ENCODE data around the gene SH3PXD2A.
A peak's percentile ranks its signal among the peaks of the same experiment; 100 is the strongest.

Gene SH3PXD2A

GRCh38 chr10:103877861-103878260 is 22.5 kb upstream of the SH3PXD2A start:
- DNase-seq: no peak

DNA sequence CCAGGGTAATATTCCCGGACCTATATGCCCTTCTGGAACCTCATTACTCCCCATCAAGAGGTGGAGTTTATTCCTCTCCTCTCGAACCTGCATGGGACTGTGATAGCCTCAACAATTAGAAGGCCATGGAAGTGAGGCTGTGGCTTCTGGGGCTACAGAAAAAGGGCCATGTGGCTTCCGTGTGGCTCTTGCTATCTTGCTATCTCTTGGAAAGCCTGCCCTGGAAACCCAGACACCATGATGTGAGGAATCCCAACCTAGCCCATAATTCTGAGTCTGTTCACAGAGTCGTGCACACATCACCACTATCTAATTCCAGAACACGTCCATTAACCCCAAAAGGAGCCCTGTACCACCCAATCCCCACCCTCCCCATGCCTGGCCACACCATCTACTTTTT is 20.8 kb upstream of the SH3PXD2A start:
- no peak for DNase-seq

DNA sequence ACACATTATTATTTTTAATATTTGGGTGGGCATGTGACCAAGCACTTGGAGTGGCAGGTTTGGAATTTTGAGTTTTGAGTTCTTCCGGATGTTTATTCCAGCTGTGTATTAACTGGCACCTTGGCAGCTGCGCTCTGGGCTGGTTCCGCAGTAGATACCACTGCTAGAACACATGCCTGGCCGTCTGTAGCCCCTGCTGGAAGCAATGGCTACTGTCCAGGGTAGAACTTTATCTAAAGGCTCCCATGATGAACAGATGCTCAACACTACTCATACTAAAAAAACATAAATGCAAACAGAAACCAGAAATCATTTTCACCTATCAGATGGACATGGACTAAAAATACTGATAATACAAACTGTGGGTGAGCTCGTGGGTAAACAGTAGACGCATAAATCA is 19.4 kb upstream of the SH3PXD2A start:
- no peak for DNase-seq

DNA sequence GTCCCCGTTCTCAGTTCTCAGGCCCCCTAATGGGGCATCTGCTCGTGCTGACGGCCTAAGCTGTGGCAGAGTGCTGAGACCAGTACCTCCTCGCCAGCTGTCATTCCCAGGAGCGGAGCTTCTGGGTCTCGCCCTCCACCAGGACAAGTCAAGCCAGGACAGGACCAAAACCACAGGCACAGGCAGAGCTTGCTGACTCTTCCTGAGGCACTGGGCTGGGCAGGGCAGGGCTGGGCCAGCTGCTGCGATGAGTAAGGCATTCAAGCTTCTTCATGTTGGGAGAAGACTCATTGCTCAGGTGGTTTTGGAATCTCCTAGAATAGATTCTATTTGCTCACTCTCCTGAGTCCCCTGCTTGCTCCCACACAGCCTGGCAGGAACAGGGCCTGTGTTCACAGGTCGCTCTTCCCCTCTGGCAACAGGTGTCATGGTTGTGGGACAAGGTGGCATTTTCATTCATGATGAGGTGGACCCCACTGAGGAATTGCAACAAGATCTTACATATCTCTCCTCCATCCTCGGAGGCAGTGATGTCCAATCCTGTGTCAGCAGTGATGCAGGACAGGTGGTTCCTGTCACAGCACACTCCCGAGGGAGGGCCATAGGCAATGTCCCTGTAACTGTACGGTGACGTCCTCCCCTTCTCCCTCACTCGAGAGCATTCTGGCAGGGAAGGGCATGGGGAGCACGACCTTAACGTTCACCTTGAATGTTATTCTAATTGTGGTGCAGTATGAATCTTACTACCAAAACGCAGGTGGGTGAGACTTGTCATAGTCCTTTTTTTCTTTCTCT is 17.0 kb upstream of the SH3PXD2A start:
- DNase-seq: no peak

DNA sequence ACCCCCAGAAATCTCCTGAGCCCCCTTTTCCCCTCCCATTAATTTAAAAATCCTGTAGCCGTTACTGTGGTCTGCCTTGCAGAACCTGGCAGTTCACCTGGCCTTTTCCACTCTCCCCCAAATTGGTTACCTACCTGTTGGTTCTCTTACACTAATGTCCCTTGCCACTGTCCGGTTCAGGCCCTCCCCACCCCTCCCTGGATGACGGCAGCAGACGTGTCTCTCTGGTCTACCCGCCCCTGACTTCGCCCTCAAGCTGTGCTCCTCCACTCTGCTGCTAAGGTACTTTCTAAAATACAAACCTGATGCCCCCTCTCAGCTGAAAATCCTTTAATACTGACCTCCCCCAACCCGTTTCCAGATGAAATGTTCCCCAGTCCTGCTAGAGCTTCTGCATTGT is 15.6 kb upstream of the SH3PXD2A start:
- no peak for DNase-seq

DNA sequence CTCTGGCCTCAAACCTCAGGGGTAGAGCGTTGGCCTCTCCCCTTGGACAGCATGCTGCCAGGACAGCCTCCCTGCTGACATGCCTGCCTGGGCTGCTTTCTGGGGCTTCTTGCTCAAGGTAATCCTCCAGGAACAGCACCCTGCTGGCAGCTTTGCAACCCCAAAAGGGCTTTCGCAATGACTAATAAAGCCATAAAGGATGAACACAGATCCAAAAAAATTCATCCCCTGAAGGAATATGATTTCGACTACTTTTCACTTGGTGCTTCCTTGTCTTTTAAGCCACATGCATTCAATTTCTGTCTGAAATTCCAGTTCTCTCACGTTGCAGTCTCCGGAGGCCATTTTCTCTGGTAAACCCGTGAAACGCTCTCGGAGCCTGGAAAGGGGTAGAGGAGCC is 15.1 kb upstream of the SH3PXD2A start:
- no peak for DNase-seq

- no peak for DNase-seq
Observed at GRCh38 chr10:103869336-103869735, 14.0 kb upstream of the SH3PXD2A start.

GRCh38 chr10:103868200-103868599 is 12.8 kb upstream of the SH3PXD2A start:
- no peak for DNase-seq

DNA sequence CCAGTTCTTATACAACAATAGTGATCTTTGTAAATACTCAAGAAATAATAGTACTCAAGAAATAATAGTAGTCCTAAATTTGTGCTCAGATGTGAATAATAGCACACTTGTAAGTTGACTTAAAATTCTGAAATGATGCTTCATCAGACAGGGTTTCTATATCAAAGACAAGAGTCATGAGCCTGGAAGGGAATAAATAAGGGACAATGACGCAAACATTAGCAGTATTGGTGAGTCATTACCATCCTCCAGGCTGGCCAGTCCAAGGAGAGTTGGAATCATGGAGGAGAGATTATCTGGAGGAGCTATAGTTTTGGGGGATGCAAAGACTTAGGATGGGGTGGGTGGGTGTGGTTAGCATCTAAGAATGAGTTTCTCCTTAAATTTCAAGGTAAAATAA is 6.1 kb upstream of the SH3PXD2A start:
- no peak for DNase-seq

DNA sequence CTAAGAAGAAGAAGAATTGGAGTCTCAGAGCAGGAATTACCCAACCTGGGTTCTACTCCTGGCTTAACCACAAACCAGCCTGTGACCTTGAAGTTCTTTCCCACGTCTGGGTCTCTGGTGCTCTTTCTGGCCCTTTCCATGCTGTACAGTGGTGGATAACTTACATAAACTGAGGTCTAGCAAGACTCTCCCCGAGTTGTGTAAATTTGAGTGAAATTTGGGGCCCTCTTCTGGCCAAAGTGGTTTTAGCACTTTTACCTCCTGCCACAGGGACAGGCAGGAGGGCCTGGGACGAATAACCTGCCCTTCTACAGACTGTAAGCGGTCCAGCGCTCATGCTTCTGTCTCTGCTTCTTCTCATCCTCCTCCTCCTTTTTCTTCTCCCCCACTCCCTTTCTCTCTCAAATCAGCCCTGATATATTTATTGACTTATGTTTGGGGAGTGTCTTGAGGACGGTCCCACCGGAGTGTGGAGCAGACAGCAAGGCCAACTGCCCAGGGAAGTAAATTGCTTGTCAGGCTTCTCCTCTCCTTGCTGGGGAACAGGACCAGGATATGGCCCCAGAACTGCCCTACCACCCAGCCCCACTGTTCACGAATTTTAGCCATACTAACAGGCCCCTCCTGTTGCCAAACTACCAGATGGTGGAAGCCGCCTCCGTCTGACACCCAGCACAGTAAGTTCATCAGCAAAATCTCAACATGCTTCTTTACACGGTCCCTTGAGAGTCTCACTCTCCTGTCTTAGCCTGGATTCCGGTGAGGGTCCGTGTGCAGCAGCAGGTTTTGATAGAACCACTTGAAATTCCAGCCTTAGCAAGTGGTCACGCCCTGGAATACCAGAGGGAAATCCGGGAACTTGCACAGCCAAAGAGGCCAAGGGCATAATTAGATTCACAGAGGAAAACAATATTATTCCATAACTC is 4.0 kb upstream of the SH3PXD2A start:
- DNase-seq: peak; percentile 76

DNA sequence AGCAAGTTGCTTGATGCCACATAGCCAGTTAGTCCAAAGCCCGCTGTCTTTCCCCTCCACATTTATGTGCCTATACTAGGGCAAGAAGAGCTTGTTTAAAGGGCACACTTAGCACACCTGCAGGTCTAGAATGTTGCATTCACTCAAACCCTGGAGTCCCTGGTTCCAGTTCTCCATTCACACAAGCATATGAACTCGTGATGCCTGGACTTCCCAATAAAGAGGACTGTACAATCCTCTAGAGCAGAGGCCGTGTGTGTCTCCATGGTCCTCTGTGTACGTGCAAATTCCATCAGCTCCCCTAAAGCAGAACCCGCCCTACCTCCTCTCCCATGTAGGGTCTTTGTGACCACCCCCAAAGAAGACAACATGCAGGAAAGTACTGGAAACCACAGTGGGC is 3.0 kb upstream of the SH3PXD2A start:
- no peak for DNase-seq

- DNase-seq: no peak
Observed at GRCh38 chr10:103856797-103857170, 1.4 kb upstream of the SH3PXD2A start.

- no peak for DNase-seq
Observed at GRCh38 chr10:103855852-103856796, 748 bp upstream of the SH3PXD2A start.

- DNase-seq: peak; percentile 65
Observed at GRCh38 chr10:103854686-103855391, 537 bp downstream of the SH3PXD2A start.

- DNase-seq: no peak
Observed at GRCh38 chr10:103854265-103854685, 1.1 kb downstream of the SH3PXD2A start.

DNA sequence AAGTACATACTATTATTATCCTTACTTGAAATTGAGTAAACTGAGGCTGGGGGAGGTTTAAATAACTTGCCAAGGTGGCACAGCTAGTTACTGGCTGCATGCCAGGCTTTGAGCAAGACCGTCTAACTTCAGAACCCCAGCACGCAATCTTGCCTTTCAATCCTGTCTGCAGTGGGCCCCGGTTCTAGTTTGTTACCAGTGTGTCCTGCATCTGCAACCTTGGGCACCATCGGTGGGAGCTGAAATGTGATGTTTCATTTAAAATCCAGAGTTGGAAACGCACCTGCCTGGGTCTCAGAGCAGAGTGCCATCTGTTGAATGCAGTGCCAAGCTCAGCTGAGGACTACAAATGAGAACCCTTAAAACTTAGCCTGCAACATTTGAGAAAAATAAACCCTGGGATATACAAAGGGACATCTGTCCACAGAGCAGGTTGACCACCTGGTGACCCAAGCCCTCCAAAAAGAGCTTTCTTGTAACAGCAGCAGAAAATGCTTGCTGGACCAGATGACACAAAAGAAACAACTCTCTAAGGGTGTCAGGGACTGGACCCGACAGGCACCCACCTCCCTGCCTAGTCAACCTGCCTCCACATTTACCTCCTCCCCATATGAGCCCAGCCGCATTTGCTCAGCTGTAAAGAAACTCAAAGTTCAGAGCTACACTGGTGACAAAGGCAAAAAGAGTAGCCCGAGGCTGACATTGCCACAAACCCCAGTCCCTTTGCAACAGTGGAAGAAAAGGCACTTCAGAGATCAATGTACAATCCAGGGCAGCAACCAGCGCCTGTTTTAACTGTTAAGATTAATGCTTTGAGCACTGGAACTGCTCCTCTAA is 1.7 kb downstream of the SH3PXD2A start:
- DNase-seq: no peak

DNA sequence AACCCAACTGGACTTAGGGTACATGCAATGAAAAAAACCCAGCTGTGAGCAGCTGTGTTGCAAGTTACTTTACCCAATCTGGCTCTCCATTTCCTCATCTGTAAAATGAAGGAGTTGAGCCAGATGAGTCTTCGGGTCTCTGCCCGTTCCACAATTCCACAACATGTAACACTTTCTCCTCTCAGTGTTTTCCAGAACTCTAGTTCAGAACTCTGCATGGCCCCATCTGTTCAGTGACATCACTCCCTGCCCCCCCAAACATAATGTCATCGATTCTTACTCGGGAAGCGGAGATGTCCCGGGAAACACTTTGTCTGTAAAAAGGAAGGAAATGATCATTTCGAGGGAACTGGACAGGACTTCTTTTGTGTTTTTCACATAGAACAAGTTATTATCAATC is 2.5 kb downstream of the SH3PXD2A start:
- no peak for DNase-seq

- DNase-seq: peak; percentile 75
Observed at GRCh38 chr10:103852189-103852711, 3.1 kb downstream of the SH3PXD2A start.

- no peak for DNase-seq
Observed at GRCh38 chr10:103851261-103851660, 4.1 kb downstream of the SH3PXD2A start.

GRCh38 chr10:103850572-103850895 is 4.8 kb downstream of the SH3PXD2A start:
- DNase-seq: no peak

Data from left hindlimb (tissue), 1 donor.